GM12878 (cell line): ENCODE results near the gene LMNB1. TPM values are rescaled to one million over a fixed set of nuclear protein-coding genes. Genes with fewer than 3 reads are reported as not detected.

ENCODE experiments used
- ATAC-seq: fragments of 200-7000 bp; cut with Tn5 transposase; 3 replicates; pipeline ENCODE4 v1.9.1; 2020; ENCODE audit warnings: mild to moderate bottlenecking, moderate library complexity
- BruUV-seq: library from RNA; stranded (reverse); fragments of 400-500 nt; replicated peaks from 2 replicates; lab custom pipeline; 2021; lab: Mats Ljungman, UMichigan
- CTCF ChIA-PET: fragments of 300-600 bp; sonication (Branson Sonifier 250); formaldehyde crosslinking; extraction: SDS; loops from one replicate; lab custom pipeline; 2021; ENCODE audit warnings: inconsistent platforms; lab: Yijun Ruan, JAX
- POLR2A ChIA-PET: fragments of 350-600 bp; formaldehyde crosslinking; extraction: SDS; loops from one replicate; lab custom pipeline; 2021; ENCODE audit warnings: inconsistent platforms; lab: Charles Lee
- RAD21 ChIA-PET: fragments of 300-600 bp; sonication (Branson Sonifier 250); formaldehyde crosslinking; loops from one replicate; lab custom pipeline; 2023; ENCODE audit warnings: antibody characterized with exemption; ENCODE audit not compliant: unreplicated experiment; lab: Charles Lee
- SMC1A ChIA-PET: fragments of 300-600 bp; sonication (Branson Sonifier 250); formaldehyde crosslinking; loops from one replicate; lab custom pipeline; 2023; ENCODE audit not compliant: unreplicated experiment, uncharacterized antibody; lab: Charles Lee
- DNase-seq: peaks from one replicate; pipeline ENCODE4 v3.0.0-alpha.2; 2011; ENCODE audit warnings: low read depth, low spot score
- FAIRE-seq: peaks from 3 replicates; lab custom pipeline; 2011; peaks lifted over from hg19 to GRCh38; lab: Jason Lieb, UNC
- H2AFZ ChIP-seq: 2 replicates; pipeline ENCODE4 v1.6.0; 2011; ENCODE audit warnings: low read depth, low read length, control low read depth; ENCODE audit not compliant: control insufficient read depth
- H3K27ac ChIP-seq: 2 replicates; pipeline ENCODE4 v1.5.1; 2011; ENCODE audit warnings: control low read depth; ENCODE audit not compliant: control insufficient read depth, insufficient read depth
- H3K27me3 ChIP-seq, 2 experiments: replicated peaks in 1 of 2; 2 replicates each; pipeline versions ENCODE4 v1.6.0 to v1.6.1; 2011; ENCODE audit warnings: low read length in 1 of 2; ENCODE audit not compliant: control insufficient read depth in 2 of 2, insufficient read depth in 2 of 2
- H3K36me3 ChIP-seq, 2 experiments: 2 replicates each; pipeline ENCODE4 v1.5.1; 2011; ENCODE audit warnings: low read length in 1 of 2; ENCODE audit not compliant: control insufficient read depth in 2 of 2, insufficient read depth in 2 of 2
- H3K4me1 ChIP-seq: 2 replicates; pipeline ENCODE4 v1.6.1; 2011; ENCODE audit warnings: mild to moderate bottlenecking, low read length, moderate library complexity, mixed read lengths; ENCODE audit not compliant: control insufficient read depth, insufficient read depth
- H3K4me2 ChIP-seq: 2 replicates; pipeline ENCODE4 v1.6.0; 2011; ENCODE audit warnings: control low read depth; ENCODE audit not compliant: control insufficient read depth, insufficient read depth
- H3K4me3 ChIP-seq: fragments of 200-600 bp; sonication (generic); 2 replicates; pipeline ENCODE4 v1.5.1; 2016
- H3K79me2 ChIP-seq: 2 replicates; pipeline ENCODE4 v1.6.0; 2011; ENCODE audit warnings: low read length; ENCODE audit not compliant: control insufficient read depth, insufficient read depth
- H3K9ac ChIP-seq: 2 replicates; pipeline ENCODE4 v1.8.0; 2011; ENCODE audit warnings: low read length, control low read depth, mixed read lengths; ENCODE audit not compliant: control insufficient read depth, insufficient read depth
- H3K9me3 ChIP-seq: replicated peaks from 3 replicates; pipeline ENCODE4 v1.5.1; 2011; ENCODE audit warnings: mild to moderate bottlenecking, low read length; ENCODE audit not compliant: control insufficient read depth, insufficient read depth
- H4K20me1 ChIP-seq: 2 replicates; pipeline ENCODE4 v1.6.0; 2011; ENCODE audit not compliant: control insufficient read depth, insufficient read depth
- ASH2L ChIP-seq: fragments of 300-600, 200-600 bp; sonication (generic); IDR thresholded peaks from 2 replicates; pipeline ENCODE4 v1.6.1; 2017; ENCODE audit warnings: low read depth, mild to moderate bottlenecking, borderline replicate concordance
- CHD4 ChIP-seq: fragments of 200-600 bp; sonication (generic); IDR thresholded peaks from 2 replicates; pipeline ENCODE4 v1.6.1; 2016; ENCODE audit warnings: mild to moderate bottlenecking
- EGR1 ChIP-seq, 2 experiments: IDR thresholded peaks; 1 replicate in 1 of 2; 2 replicates in 1 of 2; pipeline ENCODE4 v1.6.1; 2011 to 2012; ENCODE audit warnings: low read depth in 2 of 2, low read length in 2 of 2, borderline replicate concordance in 1 of 2, mild to moderate bottlenecking in 1 of 2, moderate library complexity in 1 of 2
- IRF5 ChIP-seq: fragments of 450-650 bp; IDR thresholded peaks from 2 replicates; pipeline ENCODE4 v1.6.1; 2017; ENCODE audit warnings: borderline replicate concordance
- JUND ChIP-seq: IDR thresholded peaks from 2 replicates; pipeline ENCODE4 v1.6.1; 2012; ENCODE audit warnings: low read depth, mild to moderate bottlenecking, low read length, improper control_type of control experiment, moderate library complexity
- LARP7 ChIP-seq: fragments of 450-650 bp; IDR thresholded peaks from 2 replicates; pipeline ENCODE4 v1.6.1; 2017; ENCODE audit warnings: mild to moderate bottlenecking
- MAX ChIP-seq: IDR thresholded peaks from 2 replicates; pipeline ENCODE4 v1.6.1; 2012; ENCODE audit warnings: low read depth, low read length, improper control_type of control experiment
- MEF2B ChIP-seq: fragments of 450-650 bp; IDR thresholded peaks from 2 replicates; pipeline ENCODE4 v1.6.1; 2018; ENCODE audit warnings: mild to moderate bottlenecking, moderate library complexity; ENCODE audit not compliant: partially characterized antibody, poor library complexity, severe bottlenecking
- MYC ChIP-seq: IDR thresholded peaks from 2 replicates; pipeline ENCODE4 v1.6.1; 2011; ENCODE audit warnings: mild to moderate bottlenecking, low read length, moderate library complexity, inconsistent platforms; ENCODE audit not compliant: insufficient read depth, insufficient replicate concordance, insufficient read length, severe bottlenecking
- PAX5 ChIP-seq: IDR thresholded peaks from 2 replicates; pipeline ENCODE4 v1.6.1; 2011; ENCODE audit warnings: low read depth, low read length, borderline replicate concordance
- PAX8 ChIP-seq: fragments of 450-650 bp; IDR thresholded peaks from 2 replicates; pipeline ENCODE4 v1.6.1; 2017; ENCODE audit warnings: mild to moderate bottlenecking, moderate library complexity
- POLR2AphosphoS2 ChIP-seq: IDR thresholded peaks from 2 replicates; pipeline ENCODE4 v1.6.1; 2011; ENCODE audit warnings: low read depth, mild to moderate bottlenecking, low read length, improper control_type of control experiment, moderate library complexity
- SRF ChIP-seq, 2 experiments: IDR thresholded peaks; 2 replicates each; pipeline ENCODE4 v1.6.1; 2011; ENCODE audit warnings: low read depth in 2 of 2, low read length in 2 of 2, mild to moderate bottlenecking in 1 of 2, moderate library complexity in 1 of 2
- SUZ12 ChIP-seq: fragments of 200-600 bp; sonication (generic); IDR thresholded peaks from one replicate; pipeline ENCODE4 v1.6.1; 2018; ENCODE audit warnings: antibody characterized with exemption, mild to moderate bottlenecking; ENCODE audit not compliant: unreplicated experiment
- YY1 ChIP-seq: IDR thresholded peaks from 2 replicates; pipeline ENCODE4 v1.6.1; 2011; ENCODE audit warnings: low read depth, mild to moderate bottlenecking, low read length
- ZBTB4 ChIP-seq: fragments of 450-650 bp; formaldehyde crosslinking; IDR thresholded peaks from 2 replicates; pipeline ENCODE4 v1.4.0; 2022; ENCODE audit warnings: mild to moderate bottlenecking, moderate library complexity
- ZSCAN29 ChIP-seq: fragments of 450-650 bp; IDR thresholded peaks from 2 replicates; pipeline ENCODE4 v1.6.1; 2017; ENCODE audit warnings: mild to moderate bottlenecking, moderate library complexity
- WGBS: methylation state at CpG from one replicate; pipeline ENCODE4 v1.1.6; 2016; ENCODE audit warnings: low lambda C conversion rate; ENCODE audit not compliant: insufficient replicate concordance, insufficient coverage; ENCODE audit errors: missing lambda C conversion rate; 5-methylcytosine and 5-hydroxymethylcytosine counted together
- in situ Hi-C: fragments of 300-500 bp; cut with MboI; formaldehyde crosslinking; loops from 9 replicates; pipeline ENCODE4 v1.14.3; 2018; ENCODE audit warnings: mixed read lengths
- intact Hi-C: fragments of 100-400 bp; cut with micrococcal nuclease; formaldehyde crosslinking; loops from one replicate; pipeline ENCODE4 v1.14.2; 2022; ENCODE audit not compliant: unreplicated experiment
- polyA plus RNA-seq, 11 experiments: library from polyadenylated mRNA; depleted of rRNA in 4 of 11; unstranded in 6 of 11; stranded (reverse) in 5 of 11; fragments of >200 nt; fragmentation: Nextera tagmentation in 4 of 11; fragmentation: Illumina TruSeq in 1 of 11; extraction: Ambion mirVana in 4 of 11; extraction: Trizol in 1 of 11; gene quantifications; 1 replicate in 1 of 11; 2 replicates in 10 of 11; pipeline versions ENCODE4 v1.2.1 to v1.2.3, GENCODE V29; 2011 to 2016; ENCODE audit warnings: inconsistent platforms in 2 of 11, missing spikeins in 2 of 11, low read depth in 1 of 11
- total RNA-seq, 4 experiments: library from RNA; depleted of rRNA in 3 of 4; stranded (reverse); fragments of >200 nt in 3 of 4; fragmentation: Illumina TruSeq in 1 of 4; extraction: Trizol in 1 of 4; gene quantifications; 2 replicates each; pipeline versions ENCODE4 v1.2.1 to v1.2.3, GENCODE V29; 2013 to 2021

Gene LMNB1
- total and polyA plus RNA-seq, 10 of the 15 experiments (the other 5 are each of a cell fraction or from before 2014, with no cell fraction given): 7.0 to 185 (median 86.4) TPM

- TF ChIP-seq PAX5 (no peak), POLR2AphosphoS2 (no peak), ZSCAN29 (no peak)
- TF ChIP-seq, all 136 proteins: peak for 0
These were observed 22.8 kb downstream of the LMNB1 start (continued) for GRCh38 chr5:126799780-126800179.

GRCh38 chr5:126801174-126801991, 24.4 kb downstream of the LMNB1 start:
- H3K9me3 ChIP-seq: no peaks in the 10 kb centered on the region
- no peak for FAIRE-seq
- H3K27me3 ChIP-seq: no peaks in the 10 kb centered on the region
- SMC1A ChIA-PET: interaction anchor here (0.8 to 3.8 kb wide), 15 partner anchors 8 to 151 kb away, joined by 3 to 44 read pairs (median 6); no protein-coding TSS in a partner anchor
- POLR2A ChIA-PET: interaction anchor here (0.7 to 2.9 kb wide), 3 partner anchors 20 to 240 kb away, joined by 4 to 17 read pairs (median 7); no protein-coding TSS in a partner anchor
- H4K20me1 ChIP-seq: no peaks in the 10 kb centered on the region
- H2AFZ ChIP-seq: no peak overlapping the region
- peak; percentile 10 for ATAC-seq
- no peak overlapping the region for H3K4me3 ChIP-seq
- RAD21 ChIA-PET: interaction anchor here (0.6 to 6.1 kb wide), 11 partner anchors 9 to 143 kb away, joined by 3 to 67 read pairs (median 4); partner anchors contain the start of gene LMNB1
- H3K79me2 ChIP-seq: peaks cover 83% of the 10 kb centered on the region
- BruUV-seq: no TSS peak
- no peak overlapping the region for H3K27ac ChIP-seq
- peaks cover 7% of the 10 kb centered on the region; the same call in 1 of the 2 replicates for H3K4me1 ChIP-seq
- H3K4me2 ChIP-seq: no peak overlapping the region
- CTCF ChIA-PET: interaction anchor here (0.6 to 11.2 kb wide), 14 partner anchors 8 to 541 kb away, joined by 3 to 108 read pairs (median 9); partner anchors contain the start of gene LMNB1
- peaks cover under 1 to 8% of the 10 kb centered on the region in 2 experiments for H3K36me3 ChIP-seq
- DNase-seq: no peak
- in situ Hi-C loops (no loop called here), intact Hi-C loops (no loop called here)
- 50% methylated on average over 4 of the region's 4 CpGs for WGBS
- H3K9ac ChIP-seq: no peak overlapping the region
- TF ChIP-seq ASH2L (no peak), MEF2B (no peak), ZBTB4 (CRISPR knock-in tag) (no peak), SUZ12 (no peak), YY1 (no peak), IRF5 (no peak), MAX (no peak), LARP7 (no peak), MYC (no peak), SRF (IDR thresholded peaks at IDR 0.05; ENCODE audit: low read depth in 2 of 2, low read length in 2 of 2) (no peak), JUND (no peak), EGR1 (IDR thresholded peaks at IDR 0.05; ENCODE audit: borderline replicate concordance in 1 of 2, low read depth in 2 of 2, low read length in 2 of 2) (no peak), CHD4 (no peak), PAX8 (no peak)
